H1 (cell line): Measurements from ENCODE around the gene TMEM121B. TPM values are rescaled to one million over a fixed set of nuclear protein-coding genes. Genes with fewer than 3 reads are reported as not detected.

Source experiments
- BACH1 ChIP-seq: IDR thresholded peaks from 2 replicates; pipeline ENCODE4 v1.6.1; 2012; ENCODE audit warnings: low read length, improper control_type of control experiment
- CBX5 ChIP-seq: fragments of 300-800, 300-1000 bp; sonication (generic); IDR thresholded peaks from 2 replicates; pipeline ENCODE4 v1.7.1; 2016; ENCODE audit warnings: antibody characterized with exemption, low read length, low read depth
- CHD1 ChIP-seq: IDR thresholded peaks from 2 replicates; pipeline ENCODE4 v1.6.1; 2012; ENCODE audit warnings: low read depth, low read length, improper control_type of control experiment
- CHD2 ChIP-seq: IDR thresholded peaks from 2 replicates; pipeline ENCODE4 v1.6.1; 2012; ENCODE audit warnings: low read length, improper control_type of control experiment
- CHD7 ChIP-seq: fragments of 300-600 bp; sonication (generic); IDR thresholded peaks from 2 replicates; pipeline ENCODE4 v1.7.1; 2012; ENCODE audit warnings: low read length, moderate library complexity, mild to moderate bottlenecking, inconsistent platforms; ENCODE audit not compliant: insufficient replicate concordance
- CTBP2 ChIP-seq: IDR thresholded peaks from 2 replicates; pipeline ENCODE4 v1.7.0; 2011; ENCODE audit warnings: borderline replicate concordance, mild to moderate bottlenecking, moderate library complexity, mixed read lengths, low read length; ENCODE audit not compliant: insufficient read depth, insufficient read length
- KDM1A ChIP-seq: fragments of 200-600, 300-600 bp; sonication (generic); IDR thresholded peaks from 2 replicates; pipeline ENCODE4 v1.7.1; 2016; ENCODE audit warnings: mild to moderate bottlenecking, low read length, borderline replicate concordance
- SIX5 ChIP-seq: IDR thresholded peaks from 2 replicates; pipeline ENCODE4 v1.6.1; 2011; ENCODE audit warnings: mild to moderate bottlenecking, low read depth, low read length
- TAF7 ChIP-seq: optimal IDR thresholded peaks from 2 replicates; pipeline ENCODE3; 2011; ENCODE audit warnings: low read depth, mild to moderate bottlenecking, inconsistent platforms, low read length, moderate library complexity, borderline replicate concordance
- TEAD4 ChIP-seq: IDR thresholded peaks from 2 replicates; pipeline ENCODE4 v1.6.1; 2012; ENCODE audit warnings: low read depth, low read length, inconsistent platforms, mixed read lengths
- polyA plus RNA-seq, 7 experiments: library from polyadenylated mRNA; depleted of rRNA in 3 of 7; stranded (reverse) in 5 of 7; unstranded in 2 of 7; fragments of >200 nt in 5 of 7; fragments of 200-250 nt in 2 of 7; gene quantifications; 1 replicate in 5 of 7; 2 replicates in 1 of 7; 4 replicates in 1 of 7; pipeline versions ENCODE4 v1.2.1 to v1.2.3, GENCODE V29; 2011 to 2013; ENCODE audit warnings: missing spikeins in 2 of 7, mixed read lengths in 2 of 7
- total RNA-seq: library from RNA; stranded (reverse); fragmentation: NEBNext Ultra II Directional; extraction: Animal tissue kit (Norgen Biotek cat#: 25700); gene quantifications from 2 replicates; pipeline ENCODE4 v1.2.1, GENCODE V29; 2021
- TF ChIP-seq, protein P1 (sequence below): IDR thresholded peaks from 2 replicates; pipeline ENCODE4 v1.6.1; 2011; ENCODE audit warnings: low read length, improper control_type of control experiment

TMEM121B gene
- total and polyA plus RNA-seq, 2 of the 8 experiments (the other 6 are each of a cell fraction or from before 2014, with no cell fraction given) = 4.3 to 6.9 TPM

- TF ChIP-seq CHD7 (no peak), CHD1 (no peak), CTBP2 (no peak), TAF7 (no peak), CBX5 (no peak), CHD2 (no peak), BACH1 (no peak), SIX5 (no peak), KDM1A (no peak), TEAD4 (no peak)
- TF ChIP-seq, protein P1, sequence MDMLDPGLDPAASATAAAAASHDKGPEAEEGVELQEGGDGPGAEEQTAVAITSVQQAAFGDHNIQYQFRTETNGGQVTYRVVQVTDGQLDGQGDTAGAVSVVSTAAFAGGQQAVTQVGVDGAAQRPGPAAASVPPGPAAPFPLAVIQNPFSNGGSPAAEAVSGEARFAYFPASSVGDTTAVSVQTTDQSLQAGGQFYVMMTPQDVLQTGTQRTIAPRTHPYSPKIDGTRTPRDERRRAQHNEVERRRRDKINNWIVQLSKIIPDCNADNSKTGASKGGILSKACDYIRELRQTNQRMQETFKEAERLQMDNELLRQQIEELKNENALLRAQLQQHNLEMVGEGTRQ = no peak
- TF ChIP-seq, all 59 proteins: peak for 0
Observed at GRCh38 chr22:17117890-17118289, 3.3 kb downstream of the TMEM121B start (continued).
